Thyroid gland (tissue), 4 donors: ENCODE data around the gene CFAP410.

Experiments used
- CTCF ChIP-seq, 6 experiments: fragments of 200-600 bp in 3 of 6; fragments of 450-650 bp in 3 of 6; sonication (generic) in 3 of 6; IDR thresholded peaks; one replicate each; pipeline ENCODE4 v1.5.1; 2016 to 2019; ENCODE audit warnings: antibody characterized with exemption in 6 of 6, mild to moderate bottlenecking in 2 of 6, inconsistent platforms in 1 of 6, moderate library complexity in 1 of 6
- POLR2A ChIP-seq, 2 donors: fragments of 450-650 bp; IDR thresholded peaks; one replicate each; pipeline ENCODE4 v1.6.1; 2017; ENCODE audit warnings: antibody characterized with exemption in 2 of 2, mild to moderate bottlenecking in 2 of 2, moderate library complexity in 1 of 2

GRCh38 chr21:44317871-44318270 lies 21.3 kb downstream of the CFAP410 start:
- TF ChIP-seq POLR2A (IDR thresholded peaks at IDR 0.05) (no peak), CTCF (IDR thresholded peaks at IDR 0.05) (no peak)
